ENCODE data around the gene NR4A1.

NR4A1 gene

DNA sequence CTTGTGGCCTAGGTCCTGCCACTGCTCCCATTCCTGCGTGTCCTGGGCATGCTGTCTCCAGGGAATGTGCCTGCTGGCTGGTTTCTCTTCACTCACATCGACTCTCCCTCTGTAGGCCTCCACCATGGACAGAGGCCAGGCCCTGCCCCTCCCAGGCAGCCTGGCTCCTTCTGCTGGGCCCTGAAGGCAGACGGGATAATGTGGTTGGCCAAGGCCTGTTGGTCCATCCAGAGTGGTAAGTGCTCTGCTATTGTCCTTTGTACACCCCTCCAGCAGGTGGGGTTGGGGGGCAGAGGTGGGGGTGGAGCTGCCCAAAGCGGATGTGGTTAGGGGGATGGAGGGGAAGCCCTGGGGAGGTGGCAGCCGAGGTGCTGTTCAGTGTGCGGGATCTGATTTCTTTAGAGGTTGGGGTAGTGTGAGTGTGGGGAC, 9.5 kb upstream of the NR4A1 start:
- DNase-seq (ENCODE audit: low read depth in 2 of 2), result no peak

- DNase-seq (ENCODE audit: low read depth in 2 of 2), result no peak
These were observed 8.4 kb upstream of the NR4A1 start for GRCh38 chr12:52042706-52043385.

DNA sequence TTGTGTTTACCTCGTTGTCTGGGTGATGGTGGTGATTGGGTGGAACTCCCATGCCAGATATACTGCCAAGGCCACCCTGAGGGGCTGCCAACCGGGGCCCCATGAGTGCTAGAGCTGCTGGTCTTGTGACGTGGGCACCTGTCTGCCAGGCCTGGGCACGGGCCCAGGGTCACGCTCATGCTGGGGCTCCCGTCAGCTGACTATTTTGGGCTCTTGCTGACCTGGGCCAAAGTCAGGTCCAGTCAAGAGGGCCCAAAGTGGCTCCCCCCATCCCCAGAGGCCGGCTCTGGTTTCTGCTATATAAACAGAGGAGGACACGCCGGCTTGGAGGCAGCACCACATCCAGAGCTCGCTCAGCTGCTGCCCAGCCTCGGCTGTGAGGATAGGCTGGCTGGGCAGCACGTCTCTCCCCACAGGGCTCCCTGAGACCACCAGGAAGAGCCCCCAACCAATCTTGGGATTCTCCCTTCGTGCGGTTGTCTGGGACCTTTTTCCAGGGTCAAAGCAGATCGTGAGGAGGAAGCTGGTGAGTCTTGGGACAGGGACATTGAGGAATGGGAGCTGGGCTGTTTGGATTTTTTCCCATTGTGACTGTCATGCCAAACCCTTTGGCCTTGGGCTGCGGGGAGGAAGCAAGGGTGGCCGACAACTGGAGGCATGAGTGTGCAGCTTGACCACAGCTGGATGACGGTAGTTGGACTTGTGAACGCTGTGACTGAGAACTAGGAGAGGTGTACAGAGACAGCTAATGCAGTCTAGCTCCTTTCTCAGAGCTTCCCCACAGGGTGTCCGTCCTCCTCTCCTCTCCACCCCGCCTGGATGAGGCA, 7.6 kb upstream of the NR4A1 start:
- no peak for DNase-seq (ENCODE audit: low read depth in 2 of 2)

- DNase-seq (ENCODE audit: low read depth in 2 of 2), result no peak
These were observed 6.8 kb upstream of the NR4A1 start for GRCh38 chr12:52044292-52044983.

- no peak for DNase-seq (ENCODE audit: low read depth in 2 of 2)
These were observed 5.4 kb upstream of the NR4A1 start for GRCh38 chr12:52045794-52046199.

- DNase-seq (ENCODE audit: low read depth in 2 of 2), result no peak
These were observed 4.4 kb upstream of the NR4A1 start for GRCh38 chr12:52046859-52047258.

- no peak for DNase-seq (ENCODE audit: low read depth in 2 of 2)
These were observed 2.0 kb upstream of the NR4A1 start for GRCh38 chr12:52049286-52049685.

DNA sequence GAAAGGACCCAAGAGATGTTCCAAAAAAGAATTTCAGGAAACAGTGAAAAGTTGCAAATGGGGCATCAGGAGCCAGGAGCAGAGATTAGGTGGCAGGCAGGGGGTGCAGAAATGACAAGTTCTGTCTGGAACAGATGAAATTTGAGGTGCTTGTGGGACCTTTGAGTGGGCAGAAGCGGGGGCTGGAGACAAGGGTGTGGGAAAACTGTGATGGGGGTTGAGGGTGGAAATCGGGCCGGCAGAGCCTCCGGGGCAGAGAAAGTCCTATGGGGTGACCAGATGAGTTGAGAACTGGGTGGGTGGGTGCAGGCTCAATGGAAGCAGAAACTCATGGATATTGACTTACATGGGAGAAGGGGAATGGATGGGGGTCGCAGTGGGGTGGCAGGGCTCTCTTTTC, 1.6 kb upstream of the NR4A1 start:
- no peak for DNase-seq (ENCODE audit: low read depth in 2 of 2)

DNA sequence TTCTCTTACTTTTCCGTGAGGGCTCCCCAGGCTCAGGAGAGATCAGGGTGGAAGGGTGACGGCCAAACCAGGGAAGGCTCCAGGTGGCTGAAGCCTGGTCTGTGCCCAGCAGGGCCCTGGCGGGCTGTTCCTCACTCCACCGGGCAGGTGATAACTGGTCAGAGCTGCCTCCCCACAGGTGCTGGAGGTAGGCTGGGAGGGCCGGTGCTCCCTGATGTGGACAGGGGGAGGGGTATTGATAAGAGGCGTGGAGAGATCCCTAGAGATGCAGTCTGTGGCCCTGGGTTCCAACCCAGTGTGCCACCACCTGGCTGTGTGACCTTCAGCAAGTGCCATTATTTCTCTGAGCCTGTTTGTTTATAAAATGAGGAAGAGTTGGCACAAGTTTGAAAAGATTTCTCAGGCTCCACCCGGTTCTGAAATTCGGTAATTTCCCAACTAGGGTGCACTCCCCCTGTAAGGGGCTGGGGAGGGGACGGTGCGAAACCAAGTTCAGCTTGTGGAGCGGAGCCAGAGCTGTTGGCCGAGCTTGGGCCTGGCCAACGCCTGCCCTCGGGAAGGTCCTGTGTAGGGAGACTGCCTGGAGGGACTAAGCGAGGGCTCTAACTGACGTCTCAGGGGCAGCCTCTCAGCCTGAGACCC, 1.0 kb upstream of the NR4A1 start:
- no peak for DNase-seq (ENCODE audit: low read depth in 2 of 2)

- DNase-seq (ENCODE audit: low read depth in 2 of 2), result no peak
These were observed 1.4 kb downstream of the NR4A1 start for GRCh38 chr12:52052468-52053186.

GRCh38 chr12:52053536-52054209, 2.4 kb downstream of the NR4A1 start:
- DNase-seq (ENCODE audit: low read depth in 2 of 2), result no peak

DNA sequence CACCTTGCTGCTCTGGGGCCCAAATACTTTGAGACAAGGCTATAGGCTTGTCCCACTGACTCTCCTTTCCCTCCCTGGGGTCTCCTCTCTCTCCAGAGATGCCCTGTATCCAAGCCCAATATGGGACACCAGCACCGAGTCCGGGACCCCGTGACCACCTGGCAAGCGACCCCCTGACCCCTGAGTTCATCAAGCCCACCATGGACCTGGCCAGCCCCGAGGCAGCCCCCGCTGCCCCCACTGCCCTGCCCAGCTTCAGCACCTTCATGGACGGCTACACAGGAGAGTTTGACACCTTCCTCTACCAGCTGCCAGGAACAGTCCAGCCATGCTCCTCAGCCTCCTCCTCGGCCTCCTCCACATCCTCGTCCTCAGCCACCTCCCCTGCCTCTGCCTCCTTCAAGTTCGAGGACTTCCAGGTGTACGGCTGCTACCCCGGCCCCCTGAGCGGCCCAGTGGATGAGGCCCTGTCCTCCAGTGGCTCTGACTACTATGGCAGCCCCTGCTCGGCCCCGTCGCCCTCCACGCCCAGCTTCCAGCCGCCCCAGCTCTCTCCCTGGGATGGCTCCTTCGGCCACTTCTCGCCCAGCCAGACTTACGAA, 3.1 kb downstream of the NR4A1 start:
- no peak for DNase-seq (ENCODE audit: low read depth in 2 of 2)

DNA sequence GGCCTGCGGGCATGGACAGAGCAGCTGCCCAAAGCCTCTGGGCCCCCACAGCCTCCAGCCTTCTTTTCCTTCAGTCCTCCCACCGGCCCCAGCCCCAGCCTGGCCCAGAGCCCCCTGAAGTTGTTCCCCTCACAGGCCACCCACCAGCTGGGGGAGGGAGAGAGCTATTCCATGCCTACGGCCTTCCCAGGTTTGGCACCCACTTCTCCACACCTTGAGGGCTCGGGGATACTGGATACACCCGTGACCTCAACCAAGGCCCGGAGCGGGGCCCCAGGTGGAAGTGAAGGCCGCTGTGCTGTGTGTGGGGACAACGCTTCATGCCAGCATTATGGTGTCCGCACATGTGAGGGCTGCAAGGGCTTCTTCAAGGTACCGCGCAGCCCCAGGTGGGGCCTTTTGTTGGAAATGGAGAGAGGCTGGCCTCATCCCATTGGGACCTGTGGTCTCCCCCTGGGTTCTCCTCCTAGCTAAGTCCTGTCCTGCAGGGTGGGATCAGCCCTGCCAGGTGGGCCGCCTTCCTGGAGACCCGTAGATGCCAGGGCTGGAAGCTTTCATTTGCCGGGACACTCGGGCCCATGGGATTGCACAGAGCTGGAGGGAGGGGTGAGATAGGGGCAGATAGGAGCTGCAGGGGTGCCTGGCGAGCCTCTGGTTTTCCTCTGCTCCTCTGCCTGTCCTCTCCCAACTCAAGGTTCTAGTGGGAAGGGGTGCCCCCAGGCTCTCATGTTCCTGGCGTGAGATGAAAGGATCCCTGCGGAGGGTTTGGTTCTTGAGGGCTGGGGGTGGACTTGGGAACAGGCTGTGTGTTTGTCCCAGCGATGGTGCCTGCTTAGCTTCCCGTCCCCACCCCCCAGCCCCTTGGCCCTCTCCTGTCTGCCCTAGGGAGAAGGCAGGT, 3.8 kb downstream of the NR4A1 start:
- DNase-seq (ENCODE audit: low read depth in 2 of 2), result no peak

GRCh38 chr12:52055731-52056711, 4.8 kb downstream of the NR4A1 start:
- no peak for DNase-seq (ENCODE audit: low read depth in 2 of 2)

GRCh38 chr12:52056801-52057637, 5.8 kb downstream of the NR4A1 start:
- DNase-seq (ENCODE audit: low read depth in 2 of 2), result no peak

DNA sequence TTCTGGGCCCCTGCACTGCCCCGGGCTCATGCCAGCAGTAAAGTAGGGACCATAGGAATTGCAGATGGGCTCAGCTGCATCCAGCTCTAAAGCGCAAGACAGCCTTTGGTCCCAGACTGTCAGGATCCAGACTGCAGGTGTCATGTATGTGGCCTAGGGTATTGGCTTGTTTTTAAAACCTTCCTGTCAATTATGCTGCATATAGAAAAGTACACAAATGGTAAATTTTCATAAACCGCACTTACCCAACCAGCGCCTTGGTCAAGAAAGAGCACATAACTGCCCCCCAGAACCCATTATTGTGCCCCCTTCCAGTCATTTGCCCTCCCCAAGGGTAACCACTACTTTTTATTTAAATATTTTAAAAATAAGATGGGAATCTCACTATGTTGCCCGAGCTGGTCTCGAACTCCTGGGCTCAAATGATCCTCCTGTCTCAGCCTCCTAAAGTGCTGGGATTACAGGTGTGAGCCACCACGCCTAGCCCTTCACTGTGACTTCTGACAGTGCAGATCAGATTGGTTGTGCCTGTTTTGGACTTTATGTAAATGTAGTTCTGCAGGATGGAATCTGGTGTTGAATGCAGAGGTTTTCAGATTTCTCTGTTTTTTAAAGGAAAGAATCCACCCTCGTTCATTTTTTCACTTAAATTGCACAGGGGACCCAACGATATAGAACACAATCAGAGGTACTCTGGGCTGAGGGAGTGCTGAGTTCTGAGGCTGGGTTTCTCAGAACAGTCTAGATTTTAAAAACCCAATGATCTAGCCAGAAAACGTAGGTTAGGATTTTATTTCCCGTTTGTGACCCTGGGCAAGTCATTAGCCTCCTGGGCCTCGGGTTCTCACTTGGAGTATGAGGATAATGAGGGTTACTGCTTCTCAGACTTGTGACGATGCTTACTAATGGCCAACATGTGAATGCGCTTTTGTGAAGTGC, 6.7 kb downstream of the NR4A1 start:
- no peak for DNase-seq (ENCODE audit: low read depth in 2 of 2)
